DMS79 treated with DMSO at 0.1 percent for 48 hours (cell line): ENCODE data around the gene FOXS1.
"Not testable (repeated sequence)": the region's sequence is repeated elsewhere in the genome, so short reads cannot be mapped to it uniquely, and the experiment has no call there.

Experiments
- DNase-seq: peaks from one replicate; lab custom pipeline; 2025; lab: John Stamatoyannopoulos, UW

The FOXS1 gene

GRCh38 chr20:31839782-31840487 lies 5.5 kb downstream of the FOXS1 start:
- DNase-seq: no peak

- DNase-seq: no peak
Observed at GRCh38 chr20:31838646-31839292, 6.6 kb downstream of the FOXS1 start.

- no peak for DNase-seq
Observed at GRCh38 chr20:31837896-31838397, 7.5 kb downstream of the FOXS1 start.

- no peak for DNase-seq
Observed at GRCh38 chr20:31836853-31837608, 8.4 kb downstream of the FOXS1 start.

GRCh38 chr20:31835977-31836852 lies 9.2 kb downstream of the FOXS1 start:
- peak; percentile 31 for DNase-seq

- no peak for DNase-seq
Observed at GRCh38 chr20:31835554-31835953, 9.8 kb downstream of the FOXS1 start.

- no peak for DNase-seq
Observed at GRCh38 chr20:31833931-31834521, 11.4 kb downstream of the FOXS1 start.

GRCh38 chr20:31833130-31833930 lies 12.1 kb downstream of the FOXS1 start:
- no peak for DNase-seq

- DNase-seq: no peak
Observed at GRCh38 chr20:31831771-31832306, 13.6 kb downstream of the FOXS1 start.

GRCh38 chr20:31831211-31831610 lies 14.2 kb downstream of the FOXS1 start:
- DNase-seq: no peak

- DNase-seq: no peak
Observed at GRCh38 chr20:31830406-31830981, 14.9 kb downstream of the FOXS1 start.

- no peak for DNase-seq
Observed at GRCh38 chr20:31829731-31830130, 15.7 kb downstream of the FOXS1 start.

GRCh38 chr20:31828016-31828415 lies 17.4 kb downstream of the FOXS1 start:
- DNase-seq: not testable (repeated sequence)

- no peak for DNase-seq
Observed at GRCh38 chr20:31827059-31827458, 18.3 kb downstream of the FOXS1 start.

GRCh38 chr20:31826074-31826473 lies 19.3 kb downstream of the FOXS1 start:
- no peak for DNase-seq

- no peak for DNase-seq
Observed at GRCh38 chr20:31824554-31825313, 20.7 kb downstream of the FOXS1 start.

- DNase-seq: no peak
Observed at GRCh38 chr20:31824125-31824485, 21.3 kb downstream of the FOXS1 start.

GRCh38 chr20:31823360-31824124 lies 21.9 kb downstream of the FOXS1 start:
- DNase-seq: no peak
